Neural cell (in vitro differentiated cells): ENCODE data around the gene TPPP. TPM values are rescaled to one million over a fixed set of nuclear protein-coding genes. Genes with fewer than 3 reads are reported as not detected.

Experiments
- H2AFZ ChIP-seq: fragments of 200-600, 300-800 bp; sonication (generic), shearing (Covaris generic); 2 replicates; pipeline ENCODE4 v1.6.0; 2014; ENCODE audit warnings: low read depth, mild to moderate bottlenecking, antibody characterized with exemption, low read length, moderate library complexity
- H3F3A ChIP-seq: fragments of 200-600 bp; shearing (Covaris generic); 2 replicates; pipeline ENCODE4 v1.6.1; 2016; ENCODE audit warnings: mild to moderate bottlenecking, moderate library complexity, mixed read lengths, antibody characterized with exemption, low read length; ENCODE audit not compliant: insufficient read depth, poor library complexity, severe bottlenecking
- H3K27ac ChIP-seq: fragments of 200-600, 300-800 bp; sonication (generic), shearing (Covaris generic); 2 replicates; pipeline ENCODE4 v1.5.1; 2014; ENCODE audit warnings: mild to moderate bottlenecking, low read length, moderate library complexity
- H3K27me3 ChIP-seq: fragments of 300-800, 200-600 bp; sonication (generic), shearing (Covaris generic); 2 replicates; pipeline ENCODE4 v1.6.0; 2014; ENCODE audit warnings: mild to moderate bottlenecking, low read depth, low read length, moderate library complexity; ENCODE audit not compliant: insufficient read depth
- H3K36me3 ChIP-seq: fragments of 300-800, 200-600 bp; sonication (generic), shearing (Covaris generic); 2 replicates; pipeline ENCODE4 v1.5.1; 2014; ENCODE audit warnings: mild to moderate bottlenecking, antibody characterized with exemption, low read length, moderate library complexity; ENCODE audit not compliant: insufficient read depth
- H3K4me2 ChIP-seq: fragments of 300-800, 200-600 bp; sonication (generic), shearing (Covaris generic); 2 replicates; pipeline ENCODE4 v1.6.0; 2014; ENCODE audit warnings: mild to moderate bottlenecking, low read length
- H3K4me3 ChIP-seq: fragments of 300-800, 200-600 bp; sonication (generic), shearing (Covaris generic); 2 replicates; pipeline ENCODE4 v1.5.1; 2014; ENCODE audit warnings: mild to moderate bottlenecking, low read length, moderate library complexity
- H3K79me2 ChIP-seq: fragments of 200-600 bp; shearing (Covaris generic); replicated peaks from 2 replicates; pipeline ENCODE4 v1.6.0; 2014; ENCODE audit warnings: mild to moderate bottlenecking, low read length, moderate library complexity; ENCODE audit not compliant: insufficient read depth
- H3K9ac ChIP-seq: fragments of 300-800, 200-600 bp; sonication (generic), shearing (Covaris generic); 2 replicates; pipeline ENCODE4 v1.6.1; 2016; ENCODE audit warnings: mild to moderate bottlenecking, low read length, mixed read lengths
- H3K9me2 ChIP-seq: fragments of 200-600 bp; shearing (Covaris generic); 2 replicates; pipeline ENCODE4 v1.6.1; 2016; ENCODE audit warnings: mild to moderate bottlenecking, low read length, mixed read lengths; ENCODE audit not compliant: insufficient read depth
- H3K9me3 ChIP-seq: fragments of 200-600, 300-800 bp; sonication (generic), shearing (Covaris generic); 2 replicates; pipeline ENCODE4 v1.6.1; 2016; ENCODE audit warnings: mild to moderate bottlenecking, mixed run types, low read length, moderate library complexity, mixed read lengths
- H4K20me1 ChIP-seq: fragments of 200-600 bp; shearing (Covaris generic); 2 replicates; pipeline ENCODE4 v1.6.1; 2016; ENCODE audit warnings: mild to moderate bottlenecking, mixed run types; ENCODE audit not compliant: insufficient read depth
- CTCF ChIP-seq: fragments of 450-650 bp; IDR thresholded peaks from 2 replicates; pipeline ENCODE4 v1.5.1; 2014; ENCODE audit warnings: antibody characterized with exemption, mild to moderate bottlenecking, moderate library complexity; ENCODE audit not compliant: poor library complexity, severe bottlenecking
- EP300 ChIP-seq: fragments of 450-650 bp; conservative IDR thresholded peaks from 2 replicates; pipeline ENCODE4 v1.6.1; 2014; ENCODE audit warnings: antibody characterized with exemption, mild to moderate bottlenecking, moderate library complexity; ENCODE audit not compliant: poor library complexity, severe bottlenecking
- EZH2 ChIP-seq: fragments of 200-600, 300-800 bp; shearing (Covaris generic), sonication (generic); IDR thresholded peaks from 2 replicates; pipeline ENCODE4 v1.6.1; 2014; ENCODE audit warnings: antibody characterized with exemption, low read length, borderline replicate concordance, mild to moderate bottlenecking; ENCODE audit not compliant: insufficient read depth, poor library complexity, severe bottlenecking
- MXI1 ChIP-seq: fragments of 450-650 bp; conservative IDR thresholded peaks from 2 replicates; pipeline ENCODE4 v1.6.1; 2014; ENCODE audit warnings: antibody characterized with exemption, mild to moderate bottlenecking; ENCODE audit not compliant: poor library complexity, severe bottlenecking
- POLR2AphosphoS5 ChIP-seq: IDR thresholded peaks from 2 replicates; pipeline ENCODE4 v1.6.1; 2012
- RAD21 ChIP-seq: fragments of 450-650 bp; conservative IDR thresholded peaks from 2 replicates; pipeline ENCODE4 v1.6.1; 2014; ENCODE audit warnings: antibody characterized with exemption, mild to moderate bottlenecking, moderate library complexity
- REST ChIP-seq: IDR thresholded peaks from 2 replicates; pipeline ENCODE4 v1.6.1; 2012; ENCODE audit warnings: borderline replicate concordance
- SMC3 ChIP-seq: fragments of 450-650 bp; conservative IDR thresholded peaks from 2 replicates; pipeline ENCODE4 v1.6.1; 2014; ENCODE audit warnings: antibody characterized with exemption, mild to moderate bottlenecking, moderate library complexity; ENCODE audit not compliant: poor library complexity
- TAF1 ChIP-seq: IDR thresholded peaks from 2 replicates; pipeline ENCODE4 v1.6.1; 2012; ENCODE audit warnings: low read depth
- polyA plus RNA-seq: library from polyadenylated mRNA; depleted of rRNA; stranded (reverse); fragments of >200 nt; gene quantifications from 2 replicates; pipeline ENCODE4 v1.2.3, GENCODE V29; 2014

Gene TPPP
- polyA plus RNA-seq, 1 donor from 2014 or later = 9.9 TPM

DNA sequence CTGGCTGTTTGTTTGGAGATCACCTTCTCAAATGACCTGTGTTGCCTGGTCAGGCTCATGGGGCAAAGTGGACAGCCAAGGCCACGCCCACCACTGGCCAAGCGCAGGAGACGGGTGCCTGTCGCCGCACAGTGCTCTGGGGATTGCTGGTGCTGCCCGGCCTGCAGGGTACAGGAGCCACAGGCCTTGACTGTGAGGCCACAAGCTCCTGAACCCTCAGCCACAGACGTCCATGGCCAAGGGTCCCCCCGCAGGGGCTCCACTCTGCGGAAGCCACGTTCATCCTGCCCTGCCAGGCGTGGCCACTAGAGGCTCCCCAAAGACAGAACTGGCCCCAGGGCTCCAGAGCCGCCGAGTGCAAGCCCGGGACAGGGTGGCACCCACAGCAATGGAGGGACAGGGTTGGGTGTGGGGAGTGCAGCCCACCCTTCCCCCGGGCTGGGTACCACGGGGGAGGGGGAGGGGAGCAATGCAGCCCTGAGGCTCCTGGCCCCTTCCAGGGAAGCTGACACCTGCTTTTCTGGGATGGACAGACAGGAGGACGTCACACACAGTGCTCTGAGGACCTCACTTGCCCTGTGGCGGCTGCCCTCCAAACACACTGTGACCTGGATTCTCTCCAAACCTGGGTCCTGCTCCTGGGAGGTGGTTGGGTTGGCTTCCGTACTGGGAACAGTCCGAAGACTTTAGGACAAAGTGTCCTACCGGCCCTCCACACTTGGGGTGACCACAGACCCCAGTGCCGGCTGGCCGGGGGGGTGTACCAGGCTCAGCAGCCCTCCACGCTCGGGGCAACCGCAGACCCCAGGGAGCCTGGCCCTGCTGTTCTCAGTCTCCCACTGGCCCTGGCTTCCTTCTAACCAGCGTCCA, 21.5 kb downstream of the TPPP start:
- Histone ChIP-seq H2AFZ (no peak overlapping the region), H3F3A (no peaks in the 10 kb centered on the region), H3K79me2 (no peaks in the 10 kb centered on the region), H3K9ac (peak overlapping the region; percentile 29), H3K27me3 (no peaks in the 10 kb centered on the region), H4K20me1 (no peaks in the 10 kb centered on the region), H3K4me3 (no peak overlapping the region), H3K4me2 (no peak overlapping the region), H3K9me2 (no peaks in the 10 kb centered on the region), H3K36me3 (no peaks in the 10 kb centered on the region), H3K27ac (peak overlapping the region; percentile 28), H3K9me3 (no peaks in the 10 kb centered on the region)
- TF ChIP-seq RAD21 (peak; percentile 81), EZH2 (no peak), POLR2AphosphoS5 (no peak), CTCF (peak; percentile 79), SMC3 (peak; percentile 75), REST (no peak), MXI1 (no peak), TAF1 (no peak), EP300 (no peak)

DNA sequence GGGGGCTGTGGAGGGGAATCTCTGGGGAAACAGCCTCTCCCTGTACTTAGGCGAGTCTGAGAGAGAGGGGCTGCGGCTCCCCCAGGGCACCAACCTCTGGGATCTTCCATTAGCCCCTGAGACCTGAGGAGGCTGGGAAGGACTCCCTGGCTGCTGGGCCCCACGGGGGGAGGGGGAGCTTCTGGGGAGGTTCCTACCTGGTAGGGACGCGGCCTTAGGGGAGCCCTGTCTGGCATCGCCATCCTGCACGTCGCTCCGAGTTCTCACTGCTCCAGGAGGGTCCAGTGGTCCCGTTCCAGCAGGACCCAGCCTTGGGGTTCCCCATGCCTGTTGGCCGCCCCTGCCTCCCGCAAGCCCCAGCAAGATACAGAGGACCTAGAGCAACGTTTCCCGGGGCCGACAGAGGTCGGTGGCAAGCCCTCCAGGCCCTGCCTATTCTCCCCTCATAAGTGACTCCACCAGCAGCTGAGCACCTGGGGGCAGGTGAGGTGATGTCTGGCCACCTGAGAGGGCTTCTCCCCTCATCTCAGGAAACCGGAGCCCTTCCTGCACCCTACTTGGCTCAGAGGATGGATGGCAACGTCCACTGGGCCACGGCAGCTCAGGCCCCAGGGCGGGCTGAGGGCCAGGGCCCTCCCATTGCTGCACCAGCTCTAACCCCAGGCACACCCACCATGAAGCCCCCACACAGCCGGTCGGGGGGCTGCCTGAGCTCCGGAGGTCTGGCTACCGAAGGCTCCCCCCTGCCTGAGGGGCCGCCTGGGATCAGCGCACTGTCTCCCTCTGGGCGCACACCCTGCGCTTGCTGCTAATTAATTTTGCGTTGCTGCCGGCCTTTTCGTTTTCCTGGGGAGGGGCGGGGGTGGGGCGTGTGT, 22.5 kb downstream of the TPPP start:
- Histone ChIP-seq H3K9ac (no peak overlapping the region), H4K20me1 (no peaks in the 10 kb centered on the region), H3F3A (no peaks in the 10 kb centered on the region), H3K4me2 (no peak overlapping the region), H3K9me2 (no peaks in the 10 kb centered on the region), H3K36me3 (no peaks in the 10 kb centered on the region), H3K9me3 (no peaks in the 10 kb centered on the region), H3K79me2 (no peaks in the 10 kb centered on the region), H3K27me3 (no peaks in the 10 kb centered on the region), H3K4me3 (no peak overlapping the region), H2AFZ (no peak overlapping the region), H3K27ac (no peak overlapping the region)
- TF ChIP-seq REST = no peak
- TF ChIP-seq EZH2 = no peak
- TF ChIP-seq SMC3 = no peak
- TF ChIP-seq TAF1 = no peak
- no peak for TF ChIP-seq MXI1
- TF ChIP-seq CTCF = no peak
- no peak for TF ChIP-seq RAD21
- no peak for TF ChIP-seq EP300
